Panc1 (cell line): Measurements from ENCODE around the gene DRD2. TPM values are rescaled to one million over a fixed set of nuclear protein-coding genes. Genes with fewer than 3 reads are reported as not detected.

Source experiments
- ATAC-seq: fragments of 200-7000 bp; cut with Tn5 transposase; 2 replicates; pipeline ENCODE4 v1.9.1; 2020; ENCODE audit warnings: mild to moderate bottlenecking, moderate library complexity
- BruUV-seq: library from RNA; stranded (reverse); fragments of 400-500 nt; replicated peaks from 2 replicates; lab custom pipeline; 2021; lab: Mats Ljungman, UMichigan
- CTCF ChIA-PET: fragments of 300-600 bp; sonication (Branson Sonifier 250); formaldehyde crosslinking; loops from one replicate; lab custom pipeline; 2022; ENCODE audit warnings: antibody characterized with exemption; lab: Charles Lee
- POLR2A ChIA-PET: fragments of 300-600 bp; sonication (Branson Sonifier 250); formaldehyde crosslinking; loops from one replicate; lab custom pipeline; 2022; ENCODE audit warnings: antibody characterized with exemption; lab: Charles Lee
- DNase-seq: peaks from one replicate; pipeline ENCODE4 v3.0.0-alpha.2; 2010; ENCODE audit warnings: low read depth, low spot score
- H3K27ac ChIP-seq: 2 replicates; pipeline ENCODE4 v1.5.1; 2011; ENCODE audit warnings: mild to moderate bottlenecking, low read length, inconsistent platforms
- H3K27me3 ChIP-seq: fragments of 200-500 bp; sonication (Bioruptor generic); 2 replicates; pipeline ENCODE4 v1.6.0; 2014; ENCODE audit warnings: low read length, inconsistent platforms; ENCODE audit not compliant: control insufficient read depth, insufficient read depth
- H3K36me3 ChIP-seq: fragments of 200-500 bp; sonication (Bioruptor generic); 2 replicates; pipeline ENCODE4 v1.5.1; 2014; ENCODE audit warnings: inconsistent platforms, mild to moderate bottlenecking, low read length, moderate library complexity; ENCODE audit not compliant: control insufficient read depth, insufficient read depth
- H3K4me1 ChIP-seq: 2 replicates; pipeline ENCODE4 v1.5.1; 2011; ENCODE audit warnings: inconsistent platforms, mild to moderate bottlenecking, low read length, moderate library complexity; ENCODE audit not compliant: control insufficient read depth, insufficient read depth
- H3K4me3 ChIP-seq, 2 experiments: 2 replicates each; pipeline ENCODE4 v1.5.1; 2011 to 2012; ENCODE audit warnings: low read depth in 2 of 2, low read length in 2 of 2, mild to moderate bottlenecking in 2 of 2, inconsistent platforms in 1 of 2, moderate library complexity in 1 of 2
- H3K9me3 ChIP-seq: fragments of 200-500 bp; sonication (Bioruptor generic); 2 replicates; pipeline ENCODE4 v1.5.1; 2014; ENCODE audit warnings: low read depth, mild to moderate bottlenecking, inconsistent platforms, low read length, moderate library complexity; ENCODE audit not compliant: control insufficient read depth, insufficient read depth
- POLR2AphosphoS5 ChIP-seq: IDR thresholded peaks from 2 replicates; pipeline ENCODE4 v1.6.1; 2012; ENCODE audit warnings: mild to moderate bottlenecking, low read depth, low read length, moderate library complexity
- SIN3A ChIP-seq: IDR thresholded peaks from 2 replicates; pipeline ENCODE4 v1.6.1; 2012; ENCODE audit warnings: low read depth, mild to moderate bottlenecking, low read length, moderate library complexity, borderline replicate concordance; ENCODE audit not compliant: insufficient read depth
- TCF7L2 ChIP-seq: IDR thresholded peaks from 2 replicates; pipeline ENCODE4 v1.6.1; 2011; ENCODE audit warnings: mild to moderate bottlenecking, low read depth, low read length, inconsistent platforms
- in situ Hi-C: cut with HindIII; loops from 2 replicates; pipeline ENCODE4 v1.10.0; 2016; ENCODE audit warnings: low sequenced_read_pairs, low pct_unique_long_range_greater_than_20kb
- intact Hi-C: fragments of 100-400 bp; cut with micrococcal nuclease; formaldehyde crosslinking; loops from one replicate; pipeline ENCODE4 v1.10.0; 2022; ENCODE audit not compliant: unreplicated experiment
- total RNA-seq: library from RNA; stranded (reverse); gene quantifications from one replicate; pipeline ENCODE4 v1.2.1, GENCODE V29; 2021; ENCODE audit not compliant: unreplicated experiment
- TF ChIP-seq, protein P1 (sequence below): fragments of 450-650 bp; IDR thresholded peaks from 2 replicates; pipeline ENCODE4 v1.5.1; 2017; ENCODE audit warnings: mild to moderate bottlenecking
- TF ChIP-seq, protein P2 (sequence below), 2 experiments: IDR thresholded peaks; 2 replicates each; pipeline ENCODE4 v1.6.1; 2011 to 2012; ENCODE audit warnings: low read depth in 2 of 2, control low read depth in 1 of 2, low read length in 1 of 2, mild to moderate bottlenecking in 1 of 2, moderate library complexity in 1 of 2; ENCODE audit not compliant: insufficient read depth in 1 of 2

Gene DRD2
- total RNA-seq, 1 experiment from 2014 or later: 5.3 TPM

DNA sequence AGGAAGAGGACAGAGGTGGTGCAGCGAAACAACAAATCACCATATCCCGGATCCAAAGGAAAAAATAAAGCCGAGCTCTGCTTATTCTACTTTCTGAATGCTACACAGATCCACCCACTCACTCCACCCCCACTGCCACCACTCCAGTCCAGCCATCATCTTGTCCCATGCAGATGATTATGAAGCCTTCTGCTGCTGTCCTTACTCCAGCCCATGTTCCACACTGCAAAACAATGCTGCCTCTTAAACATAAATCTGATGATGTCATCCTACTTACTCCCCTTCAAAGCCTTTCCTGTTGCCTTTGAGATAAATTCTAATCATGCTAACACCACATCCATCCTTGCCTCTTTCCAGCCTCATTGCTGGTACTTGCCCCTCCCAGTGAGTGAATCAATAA is 6.5 kb upstream of the DRD2 start:
- in situ Hi-C loops (no loop called here), intact Hi-C loops (no loop called here)
- H3K9me3 ChIP-seq: no peaks in the 10 kb centered on the region
- H3K4me3 ChIP-seq: no peak overlapping the region
- H3K27ac ChIP-seq: no peak overlapping the region
- ChIA-PET POLR2A (no interaction called here), CTCF (interaction anchor here (0.6 kb wide), 1 partner anchor 314 kb away, joined by 3 read pairs; no protein-coding TSS in a partner anchor)
- TF ChIP-seq, protein P1, sequence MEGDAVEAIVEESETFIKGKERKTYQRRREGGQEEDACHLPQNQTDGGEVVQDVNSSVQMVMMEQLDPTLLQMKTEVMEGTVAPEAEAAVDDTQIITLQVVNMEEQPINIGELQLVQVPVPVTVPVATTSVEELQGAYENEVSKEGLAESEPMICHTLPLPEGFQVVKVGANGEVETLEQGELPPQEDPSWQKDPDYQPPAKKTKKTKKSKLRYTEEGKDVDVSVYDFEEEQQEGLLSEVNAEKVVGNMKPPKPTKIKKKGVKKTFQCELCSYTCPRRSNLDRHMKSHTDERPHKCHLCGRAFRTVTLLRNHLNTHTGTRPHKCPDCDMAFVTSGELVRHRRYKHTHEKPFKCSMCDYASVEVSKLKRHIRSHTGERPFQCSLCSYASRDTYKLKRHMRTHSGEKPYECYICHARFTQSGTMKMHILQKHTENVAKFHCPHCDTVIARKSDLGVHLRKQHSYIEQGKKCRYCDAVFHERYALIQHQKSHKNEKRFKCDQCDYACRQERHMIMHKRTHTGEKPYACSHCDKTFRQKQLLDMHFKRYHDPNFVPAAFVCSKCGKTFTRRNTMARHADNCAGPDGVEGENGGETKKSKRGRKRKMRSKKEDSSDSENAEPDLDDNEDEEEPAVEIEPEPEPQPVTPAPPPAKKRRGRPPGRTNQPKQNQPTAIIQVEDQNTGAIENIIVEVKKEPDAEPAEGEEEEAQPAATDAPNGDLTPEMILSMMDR: no peak
- TF ChIP-seq TCF7L2 (no peak), POLR2AphosphoS5 (no peak), SIN3A (no peak)
- TF ChIP-seq, protein P2, sequence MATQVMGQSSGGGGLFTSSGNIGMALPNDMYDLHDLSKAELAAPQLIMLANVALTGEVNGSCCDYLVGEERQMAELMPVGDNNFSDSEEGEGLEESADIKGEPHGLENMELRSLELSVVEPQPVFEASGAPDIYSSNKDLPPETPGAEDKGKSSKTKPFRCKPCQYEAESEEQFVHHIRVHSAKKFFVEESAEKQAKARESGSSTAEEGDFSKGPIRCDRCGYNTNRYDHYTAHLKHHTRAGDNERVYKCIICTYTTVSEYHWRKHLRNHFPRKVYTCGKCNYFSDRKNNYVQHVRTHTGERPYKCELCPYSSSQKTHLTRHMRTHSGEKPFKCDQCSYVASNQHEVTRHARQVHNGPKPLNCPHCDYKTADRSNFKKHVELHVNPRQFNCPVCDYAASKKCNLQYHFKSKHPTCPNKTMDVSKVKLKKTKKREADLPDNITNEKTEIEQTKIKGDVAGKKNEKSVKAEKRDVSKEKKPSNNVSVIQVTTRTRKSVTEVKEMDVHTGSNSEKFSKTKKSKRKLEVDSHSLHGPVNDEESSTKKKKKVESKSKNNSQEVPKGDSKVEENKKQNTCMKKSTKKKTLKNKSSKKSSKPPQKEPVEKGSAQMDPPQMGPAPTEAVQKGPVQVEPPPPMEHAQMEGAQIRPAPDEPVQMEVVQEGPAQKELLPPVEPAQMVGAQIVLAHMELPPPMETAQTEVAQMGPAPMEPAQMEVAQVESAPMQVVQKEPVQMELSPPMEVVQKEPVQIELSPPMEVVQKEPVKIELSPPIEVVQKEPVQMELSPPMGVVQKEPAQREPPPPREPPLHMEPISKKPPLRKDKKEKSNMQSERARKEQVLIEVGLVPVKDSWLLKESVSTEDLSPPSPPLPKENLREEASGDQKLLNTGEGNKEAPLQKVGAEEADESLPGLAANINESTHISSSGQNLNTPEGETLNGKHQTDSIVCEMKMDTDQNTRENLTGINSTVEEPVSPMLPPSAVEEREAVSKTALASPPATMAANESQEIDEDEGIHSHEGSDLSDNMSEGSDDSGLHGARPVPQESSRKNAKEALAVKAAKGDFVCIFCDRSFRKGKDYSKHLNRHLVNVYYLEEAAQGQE (IDR thresholded peaks at IDR 0.05; ENCODE audit: insufficient read depth in 1 of 2, low read depth in 2 of 2, low read length in 1 of 2): no peak
- no peaks in the 10 kb centered on the region for H3K36me3 ChIP-seq
- DNase-seq (no peak), ATAC-seq (no peak)
- BruUV-seq: no TSS peak
- no peaks in the 10 kb centered on the region for H3K4me1 ChIP-seq
- peaks cover 13% of the 10 kb centered on the region for H3K27me3 ChIP-seq

DNA sequence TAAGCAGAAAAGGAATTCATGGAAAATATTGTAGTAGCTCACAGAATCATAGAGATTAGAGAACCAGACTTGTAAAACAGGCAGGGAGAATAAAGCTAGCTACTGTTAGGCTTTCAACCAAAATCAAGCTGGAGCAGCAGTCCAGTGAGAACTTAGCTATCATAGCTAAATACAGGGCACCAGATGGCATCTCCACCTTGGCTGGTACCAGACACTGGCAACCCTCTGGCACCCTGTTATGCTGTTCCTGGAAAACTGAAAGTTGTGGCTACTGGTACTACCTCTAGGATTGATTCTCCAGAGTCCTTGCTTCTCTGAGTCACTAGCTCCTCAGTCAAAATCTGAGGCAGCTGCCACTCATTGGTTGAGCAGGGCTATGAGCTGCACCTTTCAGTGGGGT is 6.0 kb upstream of the DRD2 start:
- Histone ChIP-seq H3K27ac (no peak overlapping the region), H3K9me3 (no peaks in the 10 kb centered on the region), H3K4me1 (no peaks in the 10 kb centered on the region), H3K27me3 (peaks cover 14% of the 10 kb centered on the region), H3K36me3 (no peaks in the 10 kb centered on the region), H3K4me3 (no peak overlapping the region)
- DNase-seq (no peak), ATAC-seq (no peak)
- no peak for TF ChIP-seq TCF7L2
- intact Hi-C loops (no loop called here), in situ Hi-C loops (no loop called here)
- no TSS peak for BruUV-seq
- CTCF ChIA-PET: no interaction called here
- POLR2A ChIA-PET: no interaction called here

DNA sequence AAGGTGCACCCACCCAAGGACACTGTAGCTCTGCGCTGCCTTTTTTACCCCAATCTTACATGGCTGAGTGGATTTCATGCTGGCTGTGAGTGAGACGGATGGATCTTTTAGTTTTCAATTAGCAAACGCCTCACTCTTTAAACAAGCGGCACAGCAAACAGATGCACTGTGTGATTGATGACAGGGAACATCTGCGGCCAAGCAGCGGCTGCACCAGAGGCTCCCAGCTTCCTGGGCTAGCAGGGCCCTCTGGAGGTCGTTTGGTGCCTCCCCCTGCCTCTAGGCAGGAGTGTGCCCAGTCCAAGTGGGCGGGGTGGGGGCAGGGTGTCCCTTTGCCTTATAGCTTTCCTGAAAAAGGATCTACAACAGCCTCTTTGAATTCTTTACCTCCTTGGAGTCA is 2.1 kb upstream of the DRD2 start:
- ChIA-PET POLR2A (no interaction called here), CTCF (no interaction called here)
- Histone ChIP-seq H3K9me3 (no peaks in the 10 kb centered on the region), H3K36me3 (no peaks in the 10 kb centered on the region), H3K4me3 (no peak overlapping the region), H3K27me3 (peaks cover 35% of the 10 kb centered on the region), H3K27ac (no peak overlapping the region), H3K4me1 (no peaks in the 10 kb centered on the region; the same call in 1 of the 2 replicates)
- TF ChIP-seq TCF7L2 (no peak), SIN3A (no peak), POLR2AphosphoS5 (no peak)
- TF ChIP-seq, protein P1: no peak
- TF ChIP-seq, protein P2 (IDR thresholded peaks at IDR 0.05; ENCODE audit: insufficient read depth in 1 of 2, low read depth in 2 of 2, low read length in 1 of 2): no peak
- BruUV-seq: no TSS peak
- ATAC-seq (no peak), DNase-seq (no peak)
- in situ Hi-C loops (no loop called here), intact Hi-C loops (no loop called here)
